A549 (cell line): Measurements from ENCODE around the gene NENF. TPM values are rescaled to one million over a fixed set of nuclear protein-coding genes. Genes with fewer than 3 reads are reported as not detected.

Source experiments
- ATAC-seq, 2 experiments: fragments of 200-7000 bp in 1 of 2; fragments of >200 bp in 1 of 2; cut with Nextera tagmentation in 1 of 2; cut with Tn5 transposase in 1 of 2; 3 replicates each; pipeline versions ENCODE4 v1.8.0 to v1.9.1; 2018 to 2020; ENCODE audit warnings: mild to moderate bottlenecking in 1 of 2, moderate library complexity in 1 of 2
- CTCF ChIA-PET: fragments of 300-600 bp; sonication (Branson Sonifier 250); formaldehyde crosslinking; extraction: SDS; loops from one replicate; lab custom pipeline; 2021; ENCODE audit warnings: antibody characterized with exemption, inconsistent platforms; lab: Yijun Ruan, JAX
- POLR2A ChIA-PET: fragments of 350-600 bp; formaldehyde crosslinking; extraction: SDS; loops from one replicate; lab custom pipeline; 2021; ENCODE audit warnings: antibody characterized with exemption, inconsistent platforms; lab: Yijun Ruan, JAX
- DNase-seq, 2 experiments: peaks; one replicate each; pipeline versions ENCODE4 v3.0.0 to v3.0.0-alpha.2; 2011 to 2016; ENCODE audit warnings: low read depth in 1 of 2, low spot score in 1 of 2
- FAIRE-seq: peaks from 2 replicates; lab custom pipeline; 2011; peaks lifted over from hg19 to GRCh38; lab: Jason Lieb, UNC
- H3K27ac ChIP-seq, 2 experiments: fragments of >200 bp; sonication (Bioruptor Twin); formaldehyde crosslinking; 3 replicates each; pipeline ENCODE4 v1.5.1; 2016 to 2017
- H3K4me1 ChIP-seq: fragments of >200 bp; sonication (Bioruptor Twin); formaldehyde crosslinking; 3 replicates; pipeline ENCODE4 v1.6.1; 2016
- H3K4me2 ChIP-seq: fragments of >200 bp; sonication (Bioruptor Twin); formaldehyde crosslinking; 3 replicates; pipeline ENCODE4 v1.6.1; 2016
- H3K4me3 ChIP-seq: fragments of >200 bp; sonication (Bioruptor Twin); formaldehyde crosslinking; 3 replicates; pipeline ENCODE4 v1.5.1; 2016
- H3K9me3 ChIP-seq: fragments of >200 bp; sonication (Bioruptor Twin); formaldehyde crosslinking; 3 replicates; pipeline ENCODE4 v1.6.1; 2016
- ATOH8 ChIP-seq: fragments of 250-450 bp; sonication (Bioruptor Pico); IDR thresholded peaks from 2 replicates; pipeline ENCODE4 v1.5.0; 2020; ENCODE audit warnings: low read depth, mild to moderate bottlenecking, moderate library complexity
- BCL3 ChIP-seq: fragments of >200 bp; sonication (Bioruptor Twin); formaldehyde crosslinking; IDR thresholded peaks from 3 replicates; pipeline ENCODE4 v1.6.1; 2016
- BHLHE40 ChIP-seq: IDR thresholded peaks from 2 replicates; pipeline ENCODE4 v1.6.1; 2012; ENCODE audit warnings: low read depth, low read length, inconsistent platforms
- CBX2 ChIP-seq: fragments of 200-600 bp; sonication (generic); IDR thresholded peaks from 2 replicates; pipeline ENCODE4 v1.6.1; 2016; ENCODE audit warnings: low read depth, mild to moderate bottlenecking, borderline replicate concordance
- CBX8 ChIP-seq: fragments of 200-600 bp; sonication (generic); IDR thresholded peaks from 2 replicates; pipeline ENCODE4 v1.6.1; 2016
- CEBPB ChIP-seq, 2 experiments: fragments of >200 bp in 1 of 2; sonication (Bioruptor Twin) in 1 of 2; formaldehyde crosslinking in 1 of 2; IDR thresholded peaks; 2 replicates each; pipeline ENCODE4 v1.6.1; 2012 to 2016
- CHD4 ChIP-seq: fragments of 200-600 bp; sonication (generic); IDR thresholded peaks from 2 replicates; pipeline ENCODE4 v1.6.1; 2016; ENCODE audit warnings: antibody characterized with exemption, mild to moderate bottlenecking, borderline replicate concordance
- EHMT2 ChIP-seq: fragments of 200-600 bp; sonication (generic); IDR thresholded peaks from 2 replicates; pipeline ENCODE4 v1.6.1; 2016; ENCODE audit warnings: antibody characterized with exemption, low read depth, mild to moderate bottlenecking, moderate library complexity
- HES2 ChIP-seq: fragments of >200 bp; sonication (Bioruptor Twin); formaldehyde crosslinking; IDR thresholded peaks from 2 replicates; pipeline ENCODE4 v1.6.1; 2016
- HEYL ChIP-seq: fragments of 250-450 bp; sonication (Bioruptor Pico); IDR thresholded peaks from 2 replicates; pipeline ENCODE4 v1.8.0; 2021; ENCODE audit warnings: mild to moderate bottlenecking, moderate library complexity
- JUNB ChIP-seq: fragments of >200 bp; sonication (Bioruptor Twin); formaldehyde crosslinking; IDR thresholded peaks from 2 replicates; pipeline ENCODE4 v1.6.1; 2016
- MAZ ChIP-seq: fragments of 150-350 bp; IDR thresholded peaks from 2 replicates; pipeline ENCODE4 v1.6.1; 2014; ENCODE audit warnings: antibody characterized with exemption, low read depth, low read length, borderline replicate concordance
- NR3C1 ChIP-seq: fragments of >200 bp; sonication (Bioruptor Twin); formaldehyde crosslinking; IDR thresholded peaks from 3 replicates; pipeline ENCODE4 v1.6.1; 2017
- PBX3 ChIP-seq: IDR thresholded peaks from 2 replicates; pipeline ENCODE4 v1.6.1; 2012
- POLR2AphosphoS2 ChIP-seq: conservative IDR thresholded peaks from 2 replicates; pipeline ENCODE4 v1.6.1; 2012; ENCODE audit warnings: low read length, improper control_type of control experiment, inconsistent platforms
- RAD21 ChIP-seq, 2 experiments: fragments of >200 bp in 1 of 2; sonication (Bioruptor Twin) in 1 of 2; formaldehyde crosslinking in 1 of 2; IDR thresholded peaks in 1 of 2; conservative IDR thresholded peaks in 1 of 2; 2 replicates in 1 of 2; 3 replicates in 1 of 2; pipeline ENCODE4 v1.6.1; 2012 to 2018; ENCODE audit warnings: inconsistent platforms in 1 of 2
- TFCP2L1 ChIP-seq: fragments of 250-450 bp; sonication (Bioruptor Pico); IDR thresholded peaks from 2 replicates; pipeline ENCODE4 v1.5.0; 2021; ENCODE audit warnings: mild to moderate bottlenecking
- ZFP36 ChIP-seq: fragments of 450-650 bp; IDR thresholded peaks from 2 replicates; pipeline ENCODE4 v1.6.1; 2014; ENCODE audit warnings: borderline replicate concordance; ENCODE audit not compliant: partially characterized antibody
- ZNF302 ChIP-seq: fragments of 250-450 bp; sonication (Bioruptor Pico); IDR thresholded peaks from 2 replicates; pipeline ENCODE4 v1.9.0; 2021; ENCODE audit warnings: inconsistent platforms, mild to moderate bottlenecking, moderate library complexity
- WGBS: methylation state at CpG from one replicate; pipeline ENCODE4 v1.1.6; 2017; ENCODE audit errors: missing lambda C conversion rate; 5-methylcytosine and 5-hydroxymethylcytosine counted together
- polyA plus RNA-seq, 4 experiments: library from polyadenylated mRNA; depleted of rRNA in 3 of 4; stranded (reverse); fragments of >200 nt; fragmentation: RNase III in 1 of 4; extraction: RNeasy Plus Mini Kit Qiagen cat#74134 plus additional on column Dnase treatment in 1 of 4; gene quantifications; 2 replicates in 3 of 4; 3 replicates in 1 of 4; pipeline ENCODE4 v1.2.3, GENCODE V29; 2011 to 2017

The NENF gene
- polyA plus RNA-seq, 2 of the 4 experiments (the other 2 are of a cell fraction), result 55.3 to 83.9 TPM

- DNase-seq (no peak), ATAC-seq (no peak), FAIRE-seq (no peak)
- ChIA-PET POLR2A (no interaction called here), CTCF (interaction anchor here (2.1 to 13.4 kb wide), 4 partner anchors 7 to 782 kb away, joined by 7 to 141 read pairs (median 42); no protein-coding TSS in a partner anchor)
- H3K4me1 ChIP-seq, result no peaks in the 10 kb centered on the region
- no peak for TF ChIP-seq JUNB
- no peak for TF ChIP-seq CBX8
- no peak for TF ChIP-seq RAD21 (conservative IDR thresholded peaks at IDR 0.05 in 1 of 2, IDR thresholded peaks at IDR 0.05 in 1 of 2)
- no peak for TF ChIP-seq NR3C1
- TF ChIP-seq ZNF302 (CRISPR knock-in tag), result no peak
- TF ChIP-seq HES2, result no peak
- no peak for TF ChIP-seq ZFP36
- TF ChIP-seq EHMT2, result no peak
- TF ChIP-seq CHD4, result no peak
- TF ChIP-seq BHLHE40, result no peak
- TF ChIP-seq HEYL (CRISPR knock-in tag), result no peak
- TF ChIP-seq TFCP2L1 (CRISPR knock-in tag), result no peak
- no peak overlapping the region for H3K4me2 ChIP-seq
- no peak overlapping the region for H3K27ac ChIP-seq
- WGBS, result 75% methylated on average over 13 of the region's 13 CpGs
- H3K4me3 ChIP-seq, result no peak overlapping the region
- H3K9me3 ChIP-seq, result peaks cover 10% of the 10 kb centered on the region; the same call in 1 of the 3 replicates
These were observed 29.4 kb downstream of the NENF start for GRCh38 chr1:212461916-212462660.

GRCh38 chr1:212463565-212464285 lies 31.0 kb downstream of the NENF start:
- ATAC-seq (0 out of 6 replicates have a peak, but pooled peaks of 1 of the 2 experiments have one; percentile 25), FAIRE-seq (no peak), DNase-seq (no peak)
- Histone ChIP-seq H3K4me2 (no peak overlapping the region), H3K9me3 (peaks cover 4% of the 10 kb centered on the region; the same call in 1 of the 3 replicates), H3K4me1 (no peaks in the 10 kb centered on the region), H3K4me3 (no peak overlapping the region), H3K27ac (no peak overlapping the region)
- POLR2A ChIA-PET, result interaction anchor here (1.1 kb wide), 1 partner anchor 145 kb away, joined by 6 read pairs; the partner anchor contains the start of gene ATF3
- no peak for TF ChIP-seq BCL3
- TF ChIP-seq PBX3, result no peak
- TF ChIP-seq POLR2AphosphoS2, result no peak
- no peak for TF ChIP-seq TFCP2L1 (CRISPR knock-in tag)
- no peak for TF ChIP-seq CEBPB (IDR thresholded peaks at IDR 0.05)
- 70% methylated on average over 7 of the region's 7 CpGs for WGBS
- CTCF ChIA-PET, result interaction anchor here (0.6 to 13.4 kb wide), 8 partner anchors 9 to 783 kb away, joined by 3 to 141 read pairs (median 6); no protein-coding TSS in a partner anchor

GRCh38 chr1:212465311-212465710 lies 32.6 kb downstream of the NENF start:
- TF ChIP-seq CBX2, result no peak
- TF ChIP-seq MAZ, result no peak
- TF ChIP-seq RAD21 (conservative IDR thresholded peaks at IDR 0.05 in 1 of 2, IDR thresholded peaks at IDR 0.05 in 1 of 2), result no peak
- TF ChIP-seq ATOH8 (CRISPR knock-in tag), result no peak
- peaks cover 11% of the 10 kb centered on the region; the same call in 2 of the 3 replicates for H3K4me1 ChIP-seq
- DNase-seq (no peak), FAIRE-seq (no peak), ATAC-seq (no peak)
- H3K4me3 ChIP-seq, result no peak overlapping the region
- ChIA-PET POLR2A (no interaction called here), CTCF (interaction anchor here (0.7 to 13.4 kb wide), 5 partner anchors 10 to 950 kb away, joined by 3 to 141 read pairs (median 20); no protein-coding TSS in a partner anchor)
- no peaks in the 10 kb centered on the region for H3K9me3 ChIP-seq
- H3K27ac ChIP-seq, result no peak overlapping the region
- 91% methylated on average over 7 of the region's 7 CpGs for WGBS
- H3K4me2 ChIP-seq, result no peak overlapping the region
